SJSA1 (cell line): ENCODE data around the gene ATP5PO. TPM values are rescaled to one million over a fixed set of nuclear protein-coding genes. Genes with fewer than 3 reads are reported as not detected.

Experiments
- DNase-seq, 2 experiments: peaks; one replicate each; pipeline ENCODE4 v3.0.0-alpha.2; 2015 to 2020; ENCODE audit warnings: low spot score in 2 of 2, low read depth in 1 of 2
- H3K27ac ChIP-seq: fragments of 250-450 bp; sonication (Bioruptor Pico); 2 replicates; pipeline ENCODE4 v1.5.1; 2020; ENCODE audit warnings: mild to moderate bottlenecking, moderate library complexity
- H3K27me3 ChIP-seq: fragments of 250-450 bp; sonication (Bioruptor Pico); replicated peaks from 2 replicates; pipeline ENCODE4 v1.5.1; 2020; ENCODE audit warnings: mild to moderate bottlenecking, moderate library complexity
- H3K36me3 ChIP-seq: fragments of 250-450 bp; sonication (Bioruptor Pico); 2 replicates; pipeline ENCODE4 v1.5.1; 2020; ENCODE audit warnings: mild to moderate bottlenecking
- H3K4me1 ChIP-seq: fragments of 250-450 bp; sonication (Bioruptor Pico); replicated peaks from 2 replicates; pipeline ENCODE4 v1.6.1; 2021; ENCODE audit warnings: mild to moderate bottlenecking
- H3K4me3 ChIP-seq: fragments of 250-450 bp; sonication (Bioruptor Pico); 2 replicates; pipeline ENCODE4 v1.5.1; 2020; ENCODE audit warnings: mild to moderate bottlenecking
- H3K9me3 ChIP-seq: fragments of 250-450 bp; sonication (Bioruptor Pico); replicated peaks from 2 replicates; pipeline ENCODE4 v1.5.1; 2020; ENCODE audit warnings: mild to moderate bottlenecking
- total RNA-seq: library from RNA; depleted of rRNA; stranded (reverse); fragments of >200 nt; shearing (Covaris generic); gene quantifications from 2 replicates; pipeline ENCODE4 v1.2.3, GENCODE V29; 2014

ATP5PO gene
- total RNA-seq, 1 experiment from 2014 or later, result 326 TPM

DNA sequence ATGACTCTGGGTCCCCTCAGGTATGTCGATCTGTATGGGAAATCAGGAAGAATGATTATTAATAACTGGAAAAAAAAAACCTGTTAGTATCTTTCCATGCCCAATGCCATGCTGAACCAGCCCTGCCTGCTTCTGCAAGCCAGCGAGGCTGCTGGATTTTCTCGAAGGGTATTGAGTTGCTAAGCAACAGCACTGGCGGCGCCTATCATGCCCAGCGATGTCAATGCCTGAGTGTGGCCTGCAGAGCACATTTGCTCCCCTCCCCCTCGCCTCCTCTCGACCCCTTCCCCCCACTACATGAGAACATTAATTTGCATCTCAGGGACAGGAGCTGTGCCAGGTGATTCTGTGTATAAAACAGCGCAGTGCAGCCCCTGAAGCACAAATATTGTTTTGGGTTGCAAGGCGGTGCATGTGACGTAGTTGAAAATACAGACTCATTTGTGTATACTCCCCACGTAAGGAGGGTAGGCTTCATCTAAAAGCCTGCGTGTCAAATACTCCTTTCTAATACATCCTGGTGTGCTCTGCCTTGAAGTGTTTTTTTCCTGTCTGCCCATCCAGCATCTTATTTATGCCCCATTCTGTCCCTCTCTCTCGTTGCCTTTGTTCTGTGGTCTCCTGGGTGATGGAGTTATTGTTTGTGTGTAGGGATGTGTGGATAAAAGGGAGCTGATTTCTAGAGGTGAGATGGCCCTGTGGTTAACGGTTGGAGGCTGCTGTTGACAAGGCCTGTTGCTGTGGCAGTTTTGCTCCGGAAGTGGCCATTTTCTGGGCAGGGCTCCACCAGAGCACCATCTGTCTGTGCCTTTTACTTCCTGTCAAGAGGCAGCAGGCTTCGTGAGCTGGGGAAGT is 32.7 kb upstream of the ATP5PO start:
- Histone ChIP-seq H3K27me3 (no peaks in the 10 kb centered on the region), H3K9me3 (no peaks in the 10 kb centered on the region), H3K4me3 (no peak overlapping the region), H3K4me1 (peaks cover 21% of the 10 kb centered on the region), H3K27ac (peak overlapping the region; percentile 69), H3K36me3 (no peaks in the 10 kb centered on the region)
- DNase-seq, result peak; percentile 26 to 74

DNA sequence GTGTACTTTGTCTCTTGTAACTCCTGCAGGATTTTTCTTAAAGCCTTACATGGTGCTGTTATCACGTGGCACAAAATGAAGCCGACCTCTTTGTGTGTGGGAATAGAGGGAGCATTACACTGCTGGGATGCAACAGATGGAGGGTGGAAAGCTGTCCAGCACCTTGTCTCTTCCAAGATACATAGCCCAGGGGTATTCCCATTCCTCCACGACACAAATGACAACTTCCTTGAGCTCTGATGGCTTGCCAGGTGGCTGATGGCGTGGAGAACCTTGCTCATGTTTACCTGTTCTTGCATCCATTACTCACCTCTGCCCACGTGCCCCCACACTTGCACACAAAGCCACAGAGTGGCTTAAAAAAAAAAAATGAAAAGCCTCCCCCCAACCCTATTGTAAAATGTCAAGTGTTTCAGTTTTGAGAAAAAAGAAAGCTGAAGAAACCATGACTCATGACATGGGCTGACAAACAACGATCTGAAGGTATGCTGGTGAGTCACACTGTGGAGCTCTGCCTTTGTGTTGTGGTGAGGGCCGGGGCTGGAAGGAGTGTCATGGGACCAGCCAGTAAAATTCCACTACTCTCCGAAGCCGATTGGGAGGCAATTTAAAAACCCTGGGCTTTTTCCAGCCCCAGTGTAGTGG is 32.0 kb upstream of the ATP5PO start:
- DNase-seq, result peak; percentile 95 to 96
- H3K36me3 ChIP-seq, result no peaks in the 10 kb centered on the region
- no peaks in the 10 kb centered on the region for H3K27me3 ChIP-seq
- H3K4me3 ChIP-seq, result peak overlapping the region; percentile 13
- H3K4me1 ChIP-seq, result peaks cover 21% of the 10 kb centered on the region
- H3K9me3 ChIP-seq, result no peaks in the 10 kb centered on the region
- H3K27ac ChIP-seq, result peak overlapping the region; percentile 69

DNA sequence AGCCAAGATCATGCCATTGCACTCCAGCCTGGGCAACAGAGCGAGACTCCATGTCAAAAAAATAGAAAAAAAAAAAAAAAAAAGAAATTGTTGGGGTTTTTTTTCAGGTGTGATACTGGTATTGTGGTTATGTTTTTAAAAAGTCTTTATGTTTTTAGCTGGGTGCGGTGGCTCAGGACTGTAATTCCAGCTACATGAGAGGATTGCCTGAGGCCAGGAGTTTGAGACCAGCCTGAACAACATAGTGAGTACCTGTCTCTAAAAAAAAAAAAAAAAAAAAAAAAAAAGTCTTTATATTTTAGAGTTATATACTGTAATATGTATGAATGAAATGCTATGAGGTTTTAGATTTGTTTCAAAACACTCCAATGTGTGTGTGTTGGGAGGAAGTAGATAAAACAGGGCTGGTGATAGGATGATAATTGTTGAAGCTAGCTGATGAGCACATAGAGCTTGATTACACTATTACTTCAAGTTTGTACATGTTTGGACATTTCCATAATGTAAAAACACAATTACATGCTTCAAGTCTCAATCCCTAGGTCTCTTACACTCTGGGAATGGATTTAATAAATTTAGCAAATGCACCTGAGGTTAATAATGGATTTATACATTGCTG is 30.2 kb upstream of the ATP5PO start:
- Histone ChIP-seq H3K27ac (no peak overlapping the region), H3K4me3 (no peak overlapping the region), H3K27me3 (no peaks in the 10 kb centered on the region), H3K9me3 (no peaks in the 10 kb centered on the region), H3K36me3 (no peaks in the 10 kb centered on the region), H3K4me1 (peaks cover 26% of the 10 kb centered on the region)
- no peak for DNase-seq

DNA sequence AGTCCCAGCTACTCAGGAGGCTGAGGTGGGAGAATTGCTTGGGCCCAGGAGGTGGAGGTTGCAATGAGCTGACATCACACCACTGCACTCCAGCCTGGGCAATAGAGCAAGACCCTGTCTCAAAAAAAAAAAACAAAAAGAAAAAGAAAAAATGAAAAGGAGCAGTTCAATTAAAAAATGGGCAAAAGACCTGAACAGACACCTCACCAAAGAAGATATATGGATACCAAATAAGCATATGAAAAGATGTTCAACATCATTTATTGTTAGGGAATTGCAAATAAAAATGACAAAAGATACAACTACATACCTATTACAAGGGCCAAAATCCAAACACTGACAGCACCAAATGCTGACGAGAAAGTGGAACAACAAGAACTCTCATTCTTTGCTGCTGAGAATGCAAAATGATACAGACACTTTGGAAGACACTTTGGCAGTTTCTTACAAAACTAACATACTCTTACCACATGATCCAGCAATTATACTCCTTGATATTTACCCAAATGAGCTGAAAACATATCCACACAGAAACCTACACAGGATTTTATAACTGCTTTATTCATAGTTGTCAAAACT is 28.7 kb upstream of the ATP5PO start:
- no peaks in the 10 kb centered on the region for H3K9me3 ChIP-seq
- DNase-seq, result no peak
- no peaks in the 10 kb centered on the region for H3K36me3 ChIP-seq
- peaks cover 29% of the 10 kb centered on the region for H3K4me1 ChIP-seq
- H3K27ac ChIP-seq, result no peak overlapping the region
- no peak overlapping the region for H3K4me3 ChIP-seq
- no peaks in the 10 kb centered on the region for H3K27me3 ChIP-seq

DNA sequence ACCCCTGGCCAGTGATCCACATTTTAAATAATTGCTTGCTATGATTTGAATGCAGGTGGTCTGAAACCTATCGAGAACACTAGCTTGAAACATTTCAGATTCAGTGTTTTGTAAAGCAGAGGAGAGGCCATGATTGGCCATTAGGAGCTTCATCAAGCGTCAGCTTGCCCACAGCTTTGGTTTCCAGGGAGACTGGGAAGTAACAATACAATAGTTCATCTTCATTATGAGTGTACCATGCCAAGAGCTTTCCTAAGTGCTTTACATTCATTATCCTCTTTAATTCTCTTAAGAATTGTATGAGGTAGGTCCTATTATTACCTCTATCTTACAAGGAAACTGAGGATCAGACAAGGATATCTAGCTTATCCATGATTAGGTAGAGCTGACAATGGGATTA is 27.7 kb upstream of the ATP5PO start:
- Histone ChIP-seq H3K9me3 (no peaks in the 10 kb centered on the region), H3K4me3 (no peak overlapping the region), H3K27ac (no peak overlapping the region), H3K36me3 (no peaks in the 10 kb centered on the region), H3K4me1 (peaks cover 20% of the 10 kb centered on the region), H3K27me3 (no peaks in the 10 kb centered on the region)
- no peak for DNase-seq

DNA sequence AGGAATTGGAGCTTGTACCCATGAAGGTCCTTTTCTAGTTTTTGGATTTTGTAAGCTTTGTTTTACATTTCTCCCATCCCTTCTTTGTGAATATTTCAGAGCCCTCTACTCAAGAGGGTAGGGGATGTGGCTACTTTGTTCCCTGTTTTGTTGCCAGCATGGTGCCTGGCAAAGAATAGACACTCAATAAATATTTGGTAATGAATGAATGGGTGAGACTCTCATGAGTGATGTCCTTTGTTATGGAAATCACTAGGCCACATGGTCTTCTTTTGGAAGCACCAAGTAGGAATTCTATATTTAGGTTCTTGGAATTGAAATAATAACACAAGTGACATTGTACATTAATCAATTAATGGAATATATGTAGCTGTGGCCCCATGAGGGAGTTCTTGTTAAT is 26.8 kb upstream of the ATP5PO start:
- Histone ChIP-seq H3K4me1 (peaks cover 15% of the 10 kb centered on the region), H3K27me3 (no peaks in the 10 kb centered on the region), H3K4me3 (no peak overlapping the region), H3K36me3 (no peaks in the 10 kb centered on the region), H3K27ac (no peak overlapping the region), H3K9me3 (no peaks in the 10 kb centered on the region)
- DNase-seq, result no peak

GRCh38 chr21:33940881-33941245 is 25.3 kb upstream of the ATP5PO start:
- Histone ChIP-seq H3K4me3 (no peak overlapping the region), H3K4me1 (peaks cover 8% of the 10 kb centered on the region), H3K27ac (0 out of 2 replicates have a peak overlapping the region, but pooled peaks have one; percentile 16), H3K27me3 (no peaks in the 10 kb centered on the region), H3K36me3 (no peaks in the 10 kb centered on the region), H3K9me3 (no peaks in the 10 kb centered on the region)
- DNase-seq, result peak in 1 of 2 experiments; percentile 16

DNA sequence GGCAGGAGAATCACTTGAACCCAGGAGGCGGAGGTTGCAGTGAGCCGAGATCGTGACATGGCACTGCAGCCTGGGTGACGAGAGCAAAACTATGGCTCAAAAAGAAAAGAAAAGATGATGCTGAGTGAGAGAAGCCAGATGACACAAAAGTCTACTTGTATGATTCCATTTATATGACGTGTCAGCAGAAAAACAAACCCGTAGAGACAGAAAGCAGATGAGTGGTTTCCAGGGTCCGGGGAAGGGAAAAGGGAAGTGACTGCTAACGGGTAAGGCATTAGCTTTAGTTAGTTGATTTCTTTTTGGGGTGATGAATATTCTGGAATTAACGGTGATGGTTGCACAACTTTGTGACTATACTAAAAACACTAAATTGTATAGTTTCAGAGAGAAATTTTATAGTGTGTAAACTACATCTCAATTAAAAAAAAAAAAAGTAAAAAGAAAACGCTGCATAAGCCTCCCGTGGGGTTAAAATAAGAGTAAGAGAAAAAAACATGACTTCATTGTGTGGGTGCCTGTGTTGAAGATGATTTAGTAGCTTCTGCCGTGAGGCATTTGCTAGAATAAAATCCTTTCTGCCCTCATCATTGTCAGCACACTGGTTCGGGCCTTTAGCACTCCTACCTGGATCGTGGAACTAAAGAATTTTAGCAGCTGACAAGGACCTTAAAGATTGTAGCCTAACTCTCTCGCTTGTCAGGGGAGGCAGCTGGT is 24.7 kb upstream of the ATP5PO start:
- Histone ChIP-seq H3K9me3 (no peaks in the 10 kb centered on the region), H3K36me3 (no peaks in the 10 kb centered on the region), H3K27me3 (no peaks in the 10 kb centered on the region), H3K4me1 (peaks cover 8% of the 10 kb centered on the region), H3K4me3 (no peak overlapping the region), H3K27ac (0 out of 2 replicates have a peak overlapping the region, but pooled peaks have one; percentile 16)
- DNase-seq, result no peak

DNA sequence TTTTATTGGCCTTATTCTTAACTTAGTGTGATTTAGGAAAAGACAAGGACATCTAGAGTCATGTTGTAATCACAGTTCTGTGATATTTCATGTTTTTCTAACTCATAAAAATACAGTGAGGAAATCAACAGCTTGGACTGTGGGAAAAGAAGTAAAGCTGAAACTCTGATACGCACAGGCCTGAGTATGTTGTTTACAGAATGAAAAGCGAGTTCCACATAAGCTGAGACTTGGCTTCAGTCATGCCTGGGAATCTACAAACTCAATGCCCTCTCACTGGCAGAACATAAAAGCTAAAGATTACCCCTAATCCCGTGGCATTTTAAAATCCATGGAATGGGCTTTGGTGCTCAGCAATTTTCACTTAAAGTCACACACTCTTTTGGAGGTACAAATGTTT is 23.6 kb upstream of the ATP5PO start:
- Histone ChIP-seq H3K27me3 (no peaks in the 10 kb centered on the region), H3K4me3 (no peak overlapping the region), H3K4me1 (peaks cover 8% of the 10 kb centered on the region), H3K9me3 (no peaks in the 10 kb centered on the region), H3K36me3 (no peaks in the 10 kb centered on the region), H3K27ac (no peak overlapping the region)
- no peak for DNase-seq

DNA sequence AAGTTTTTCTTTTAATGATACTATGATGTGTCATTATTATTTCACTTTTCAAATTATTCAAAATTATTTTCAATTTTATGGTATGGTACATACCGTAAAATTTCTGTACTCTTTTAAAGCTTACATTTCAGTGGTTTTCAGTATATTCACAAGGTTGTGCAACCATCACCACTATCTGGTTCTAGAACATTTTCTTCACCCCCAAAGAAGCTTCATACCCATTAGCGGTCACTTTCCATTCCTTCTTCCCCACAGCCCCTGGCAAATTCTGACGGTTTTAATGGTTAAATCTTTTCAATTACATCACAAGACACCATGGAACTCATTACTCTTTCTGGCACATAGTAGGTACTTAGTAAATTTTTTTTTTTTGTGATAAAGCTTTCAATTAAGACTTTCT is 22.8 kb upstream of the ATP5PO start:
- no peak overlapping the region for H3K4me3 ChIP-seq
- DNase-seq, result no peak
- H3K27ac ChIP-seq, result no peak overlapping the region
- no peaks in the 10 kb centered on the region for H3K36me3 ChIP-seq
- no peaks in the 10 kb centered on the region for H3K9me3 ChIP-seq
- peaks cover 8% of the 10 kb centered on the region for H3K4me1 ChIP-seq
- no peaks in the 10 kb centered on the region for H3K27me3 ChIP-seq

- no peaks in the 10 kb centered on the region for H3K9me3 ChIP-seq
- no peak overlapping the region for H3K4me3 ChIP-seq
- no peak for DNase-seq
- H3K27ac ChIP-seq, result no peak overlapping the region
- H3K27me3 ChIP-seq, result no peaks in the 10 kb centered on the region
- H3K36me3 ChIP-seq, result no peaks in the 10 kb centered on the region
- peaks cover 8% of the 10 kb centered on the region for H3K4me1 ChIP-seq
These were observed 22.3 kb upstream of the ATP5PO start for GRCh38 chr21:33937931-33938339.

DNA sequence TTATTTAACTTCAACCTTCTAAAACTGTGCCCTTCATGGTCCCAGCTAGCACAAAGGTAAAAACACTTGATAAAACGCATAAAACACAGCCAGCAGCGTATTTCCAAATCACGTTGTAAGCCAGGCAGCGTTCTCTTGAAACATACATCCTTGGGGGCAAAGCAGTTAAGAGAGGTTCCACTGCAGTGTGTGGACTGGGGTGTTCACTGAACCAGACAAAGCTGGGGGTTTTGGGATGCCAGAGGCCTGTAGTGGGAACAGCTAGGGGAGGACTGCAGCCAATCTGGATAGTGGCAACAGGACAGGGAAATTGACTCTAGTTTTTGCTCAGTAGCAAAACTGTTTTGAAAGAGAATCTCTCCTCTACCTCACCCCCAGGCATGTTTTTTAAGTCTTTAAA is 21.5 kb upstream of the ATP5PO start:
- Histone ChIP-seq H3K27me3 (no peaks in the 10 kb centered on the region), H3K36me3 (no peaks in the 10 kb centered on the region), H3K27ac (no peak overlapping the region), H3K4me3 (no peak overlapping the region), H3K9me3 (no peaks in the 10 kb centered on the region), H3K4me1 (peaks cover 13% of the 10 kb centered on the region)
- DNase-seq, result no peak

DNA sequence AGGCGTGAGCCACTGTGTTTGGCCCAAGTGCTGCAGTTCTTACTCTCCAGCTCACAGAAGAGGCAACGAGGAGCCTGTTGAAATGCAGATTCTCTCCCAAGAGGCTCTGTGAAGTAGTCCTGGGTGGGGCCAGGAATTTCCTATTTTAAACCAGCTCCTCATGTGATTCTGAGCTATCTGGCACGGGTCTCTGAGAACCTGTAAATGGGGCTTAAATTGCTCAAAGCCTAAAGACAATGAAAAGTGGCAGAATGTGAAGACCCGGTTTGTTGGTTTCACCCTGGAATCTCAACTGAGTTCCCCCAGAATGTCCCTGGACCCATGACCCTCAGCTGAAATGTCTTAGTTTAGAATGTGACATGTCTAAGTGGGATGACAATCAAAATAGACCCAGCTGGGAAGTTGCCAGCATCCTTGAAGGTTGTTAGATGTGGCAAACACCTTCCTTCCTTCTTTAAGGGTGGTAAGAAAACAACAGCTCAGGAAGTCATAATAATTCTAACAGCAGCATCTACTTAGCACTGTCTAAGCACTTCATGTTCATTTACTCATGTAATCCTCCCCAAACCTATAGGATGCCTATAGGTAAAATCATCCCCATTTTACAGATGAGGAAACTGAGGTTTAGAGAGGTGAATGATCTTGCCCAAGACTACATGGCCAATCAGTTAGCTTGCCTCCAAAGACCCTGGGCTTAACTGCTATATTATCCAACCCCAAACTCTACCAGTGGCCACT is 20.9 kb upstream of the ATP5PO start:
- H3K4me3 ChIP-seq, result no peak overlapping the region
- peaks cover 16% of the 10 kb centered on the region for H3K4me1 ChIP-seq
- no peaks in the 10 kb centered on the region for H3K9me3 ChIP-seq
- H3K36me3 ChIP-seq, result no peaks in the 10 kb centered on the region
- H3K27me3 ChIP-seq, result no peaks in the 10 kb centered on the region
- DNase-seq, result no peak
- no peak overlapping the region for H3K27ac ChIP-seq
